HG03139 (cell line): Measurements from ENCODE around the gene IPO8.
"Not testable (repeated sequence)": the region's sequence is repeated elsewhere in the genome, so short reads cannot be mapped to it uniquely, and the experiment has no call there.

Source experiments
- ATAC-seq: cut with Tn5 transposase; IDR thresholded peaks from one replicate; pipeline ENCODE4 v1.9.1; 2021; ENCODE audit not compliant: unreplicated experiment

IPO8 gene

DNA sequence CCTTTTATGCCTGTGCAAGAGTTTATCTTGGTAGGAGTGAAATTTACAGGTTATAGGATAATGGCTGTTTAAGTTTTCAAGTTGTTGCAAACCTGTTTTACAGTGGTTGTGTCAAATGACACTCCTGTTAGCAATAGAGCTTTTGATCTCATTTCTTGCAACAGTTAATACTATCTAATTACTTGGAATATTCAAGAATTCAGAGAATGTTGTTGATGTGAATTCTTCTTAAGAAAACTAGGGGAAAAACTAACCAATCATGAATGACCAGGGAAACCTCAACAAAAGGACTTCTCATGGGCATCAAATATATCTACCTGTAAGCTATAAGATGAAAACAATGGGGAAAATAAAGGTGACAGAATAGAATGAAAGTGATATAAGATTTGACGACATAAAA, 85.0 kb downstream of the IPO8 start:
- no peak for ATAC-seq

DNA sequence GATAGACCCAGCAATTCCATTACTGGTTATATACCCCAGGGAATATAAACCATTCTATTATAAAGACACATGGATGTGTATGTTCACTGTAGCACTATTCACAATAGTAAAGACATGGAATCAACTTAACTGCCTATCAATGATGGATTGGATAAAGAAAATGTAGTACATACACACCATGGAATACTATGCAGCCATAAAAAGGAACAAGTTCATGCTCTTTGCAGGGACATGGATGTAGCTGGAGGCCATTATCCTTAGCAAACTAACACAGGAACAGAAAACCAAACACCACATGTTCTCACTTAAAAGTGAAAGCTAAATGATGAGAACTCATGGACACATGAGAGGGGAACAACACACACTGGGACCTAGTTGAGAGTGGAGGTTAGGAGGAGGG, 85.8 kb downstream of the IPO8 start:
- not testable (repeated sequence) for ATAC-seq

DNA sequence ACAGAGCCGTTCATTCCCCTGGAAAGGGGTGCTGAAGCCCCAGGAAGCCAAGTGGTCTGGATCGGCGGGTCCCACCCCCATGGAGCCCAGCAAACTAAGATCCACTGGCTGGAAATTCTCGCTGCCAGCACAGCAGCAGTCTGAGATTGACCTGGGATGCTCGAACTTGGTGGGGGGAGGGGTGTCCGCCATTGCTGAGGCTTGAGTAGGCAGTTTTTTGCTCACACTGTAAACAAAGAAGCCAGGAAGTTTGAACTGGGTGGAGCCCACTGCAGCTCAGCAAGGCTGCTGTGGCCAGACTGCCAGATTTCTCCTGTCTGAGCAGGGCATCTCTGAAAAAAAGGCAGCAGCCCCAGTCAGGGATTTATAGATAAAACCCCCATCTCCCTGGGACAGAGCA, 91.4 kb downstream of the IPO8 start:
- ATAC-seq, result not testable (repeated sequence)

DNA sequence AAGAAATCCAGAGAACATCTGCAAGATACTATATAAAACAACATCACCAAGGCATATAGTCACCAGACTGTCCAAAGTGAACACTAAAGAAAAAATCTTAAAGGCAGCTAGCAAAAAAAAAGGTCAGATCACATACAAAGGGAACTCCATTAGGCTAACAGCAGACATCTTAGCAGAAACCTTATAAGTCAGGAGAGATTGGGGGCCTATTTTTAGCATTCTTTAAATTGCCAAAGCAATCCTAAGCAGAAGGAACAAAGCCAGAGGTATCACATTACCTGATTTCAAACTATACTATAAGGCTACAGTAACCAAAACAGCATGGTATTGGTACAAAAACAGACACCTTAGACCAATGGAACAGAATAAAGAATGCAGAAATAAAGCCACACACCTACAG, 92.5 kb downstream of the IPO8 start:
- no peak for ATAC-seq

DNA sequence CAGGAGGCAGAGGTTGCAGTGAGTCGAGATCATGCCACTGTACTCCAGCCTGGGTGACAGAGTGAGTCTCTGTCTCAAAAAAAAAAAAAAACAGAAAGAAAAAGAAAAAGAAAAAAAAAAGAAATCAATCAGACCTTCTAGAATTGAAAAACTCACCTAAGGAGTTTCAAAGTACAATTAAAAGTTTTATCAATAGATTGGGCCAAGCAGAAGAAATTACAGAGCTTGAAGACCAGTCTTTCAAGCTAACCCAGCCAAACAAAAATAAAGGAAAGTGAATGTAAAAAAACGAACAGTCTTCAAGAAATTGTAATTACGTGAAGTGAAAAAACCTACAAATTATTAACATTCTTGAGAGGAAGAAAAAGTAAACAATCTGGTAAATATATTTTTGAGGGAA, 93.0 kb downstream of the IPO8 start:
- ATAC-seq, result no peak

DNA sequence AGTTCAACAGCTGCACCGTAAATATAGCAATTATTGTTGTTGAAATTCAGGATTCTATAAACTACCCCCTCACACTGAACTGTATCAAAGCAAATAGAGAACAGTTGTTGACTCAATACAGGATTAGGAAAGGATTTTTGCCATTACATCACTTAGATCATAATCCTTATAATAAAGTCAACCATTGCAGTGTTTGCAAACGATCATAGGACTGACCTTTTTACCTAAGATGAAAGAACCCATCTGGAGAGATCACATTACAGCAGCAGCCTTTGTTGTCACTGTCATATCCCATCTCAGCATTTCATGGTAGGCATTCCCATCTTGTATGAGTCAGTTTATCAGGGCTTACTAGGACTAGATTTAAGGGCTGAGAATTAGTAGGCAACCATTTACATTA, 96.1 kb downstream of the IPO8 start:
- ATAC-seq, result no peak

DNA sequence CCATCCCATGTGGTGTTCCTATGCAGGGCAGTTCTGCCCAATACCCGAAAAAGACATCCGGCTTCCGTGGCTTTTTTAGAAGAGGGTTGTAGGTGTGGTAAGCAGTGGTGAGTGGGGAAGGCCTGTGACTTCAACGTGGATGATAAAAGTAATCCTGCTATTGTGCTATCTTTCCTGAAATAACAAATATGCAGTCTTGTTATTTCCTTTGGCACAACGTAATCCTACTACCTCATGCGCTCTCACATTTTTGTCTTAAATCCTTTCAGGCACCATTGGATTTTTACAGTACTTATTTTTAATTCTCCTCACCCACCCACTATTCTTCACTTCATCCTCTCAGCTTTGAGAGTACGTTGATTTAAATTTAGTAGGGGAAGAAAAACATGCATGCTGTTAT, 96.8 kb downstream of the IPO8 start:
- no peak for ATAC-seq

DNA sequence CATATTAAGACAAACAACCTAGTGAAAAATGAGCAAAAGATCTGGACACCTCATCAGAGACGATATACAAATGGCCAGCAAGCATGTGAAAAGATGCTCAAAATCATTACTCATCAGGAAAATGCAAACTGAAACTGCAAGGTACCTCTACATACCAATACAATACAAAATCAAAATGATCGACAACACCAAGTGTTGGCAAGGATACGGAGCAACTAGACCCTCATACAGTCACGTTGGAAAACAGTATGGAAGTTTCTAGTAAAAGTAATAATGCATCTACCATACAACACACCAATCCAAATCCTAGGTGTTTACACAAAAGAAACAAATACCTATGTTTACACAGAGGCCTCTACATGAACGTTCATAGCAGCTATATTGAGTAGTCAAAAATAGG, 99.9 kb downstream of the IPO8 start:
- no peak for ATAC-seq

DNA sequence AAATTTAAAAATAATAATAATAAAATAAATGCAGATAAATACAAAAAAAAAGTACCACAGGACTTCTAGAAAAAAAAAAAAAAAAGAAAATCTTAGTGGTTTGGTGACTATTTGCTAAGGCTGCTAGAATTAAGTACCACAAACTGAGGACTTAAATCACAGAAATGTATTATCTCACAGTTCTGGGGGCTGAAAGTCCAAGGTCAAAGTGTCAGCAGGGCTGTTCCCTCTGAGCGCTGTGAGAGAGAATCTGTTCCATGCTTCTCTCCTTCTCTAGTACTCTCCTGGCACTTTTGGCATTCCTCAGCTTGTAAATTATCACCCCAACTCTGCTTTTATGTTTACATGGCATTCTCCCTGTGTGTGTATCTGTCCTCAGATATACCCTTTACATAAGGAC, 101.2 kb downstream of the IPO8 start:
- ATAC-seq, result no peak

DNA sequence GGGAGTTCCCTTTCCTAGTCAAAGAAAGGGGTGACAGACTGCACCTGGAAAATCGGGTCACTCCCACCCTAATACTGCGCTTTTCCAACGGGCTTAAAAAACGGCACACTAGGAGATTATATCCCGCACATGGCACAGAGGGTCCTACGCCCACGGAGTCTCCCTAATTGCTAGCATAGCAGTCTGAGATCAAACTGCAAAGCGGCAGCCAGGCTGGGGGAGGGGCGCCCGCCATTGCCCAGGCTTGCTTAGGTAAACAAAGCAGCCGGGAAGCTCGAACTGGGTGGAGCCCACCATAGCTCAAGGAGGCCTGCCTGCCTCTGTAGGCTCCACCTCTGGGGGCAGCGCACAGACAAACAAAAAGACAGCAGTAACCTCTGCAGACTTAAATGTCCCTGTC, 107.1 kb downstream of the IPO8 start:
- ATAC-seq, result not testable (repeated sequence)

DNA sequence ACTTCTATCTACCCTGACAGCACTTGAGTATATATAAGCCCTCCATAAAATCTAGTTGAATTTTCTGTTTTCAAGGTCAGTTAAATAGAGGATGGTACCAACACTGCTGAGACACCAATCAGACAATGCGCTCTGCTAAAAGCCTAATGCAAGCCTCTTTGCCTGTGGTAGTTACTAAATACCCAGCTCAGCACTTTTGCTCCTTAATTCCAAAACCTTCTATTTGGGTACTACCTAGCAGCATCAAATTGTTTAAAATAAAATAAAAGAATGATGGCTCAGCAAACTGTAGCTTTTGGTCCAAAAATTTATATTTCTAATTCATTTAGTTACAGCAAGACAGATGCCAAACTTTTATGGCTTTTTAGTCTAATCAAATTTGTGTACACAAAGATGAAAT, 107.9 kb downstream of the IPO8 start:
- no peak for ATAC-seq

DNA sequence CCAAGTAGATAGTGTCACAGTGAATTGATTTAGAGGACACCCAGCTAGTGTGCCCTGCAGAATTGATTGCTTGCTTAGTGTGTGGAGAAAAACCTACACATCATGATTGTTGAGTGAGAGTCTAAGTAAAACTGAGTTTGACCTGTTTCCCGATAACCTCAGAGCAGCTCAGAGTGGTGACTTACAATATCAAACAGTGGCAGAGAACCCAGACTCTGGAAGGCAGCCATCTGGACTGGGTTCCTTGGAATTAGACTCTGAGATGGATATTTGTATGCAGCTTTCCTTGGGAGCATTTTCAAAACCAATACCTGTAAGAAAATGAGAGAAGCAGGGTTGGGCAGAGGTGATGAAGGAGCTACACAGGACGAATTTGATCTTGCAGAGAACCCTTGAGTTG, 109.8 kb downstream of the IPO8 start:
- ATAC-seq, result no peak

DNA sequence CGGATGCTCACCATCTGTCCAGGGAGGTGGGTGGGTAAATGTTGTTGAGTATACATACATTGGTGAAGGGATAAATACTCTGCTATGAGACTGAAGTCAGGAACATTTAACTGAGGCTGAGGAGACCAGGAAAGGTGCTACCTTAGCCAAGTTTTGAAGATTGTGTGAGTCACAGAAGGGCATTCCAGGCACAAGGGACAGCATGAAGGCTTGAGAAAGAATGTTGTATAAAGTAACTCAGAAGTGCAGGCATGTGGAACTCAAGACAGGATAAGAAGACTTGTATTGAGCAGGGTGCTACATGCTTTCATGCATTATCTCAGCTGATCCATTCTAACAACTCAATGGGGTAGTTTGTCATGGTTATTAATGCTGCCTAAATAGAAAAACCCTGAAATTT, 112.7 kb downstream of the IPO8 start:
- ATAC-seq, result no peak

DNA sequence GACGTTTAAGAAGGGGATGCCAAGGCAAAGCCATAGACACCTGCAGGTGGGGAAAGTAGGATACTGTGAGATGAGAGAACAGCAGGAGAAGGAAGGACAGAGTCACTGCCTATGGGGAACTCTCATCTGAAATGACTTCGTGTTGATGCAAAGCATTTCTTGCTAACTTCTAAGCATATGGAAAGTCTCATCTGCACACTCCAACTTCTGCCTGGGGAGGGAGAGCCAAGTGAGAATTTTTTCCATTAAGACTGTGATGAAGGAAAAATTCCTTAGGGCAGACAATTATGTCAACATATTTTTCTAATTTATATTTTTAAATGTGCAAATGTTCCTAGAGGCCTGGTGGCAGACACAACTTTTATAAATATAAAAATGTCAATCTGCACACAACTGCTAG, 115.3 kb downstream of the IPO8 start:
- ATAC-seq, result no peak
